Measurements from ENCODE around the gene DUSP16. TPM values are rescaled to one million over a fixed set of nuclear protein-coding genes. Genes with fewer than 3 reads are reported as not detected.
"Not testable (repeated sequence)": the region's sequence is repeated elsewhere in the genome, so short reads cannot be mapped to it uniquely, and the experiment has no call there.

DUSP16 gene
- total RNA-seq, 1 donor from 2014 or later, result 9.6 TPM

GRCh38 chr12:12498210-12498609 is 64.5 kb downstream of the DUSP16 start:
- no peak for DNase-seq (ENCODE audit: low read depth, low spot score)

GRCh38 chr12:12495536-12495935 is 67.1 kb downstream of the DUSP16 start:
- DNase-seq (ENCODE audit: low read depth, low spot score), result no peak

- DNase-seq (ENCODE audit: low read depth, low spot score), result no peak
Measured at GRCh38 chr12:12492547-12492946, 70.1 kb downstream of the DUSP16 start.

GRCh38 chr12:12491606-12492005 is 71.1 kb downstream of the DUSP16 start:
- no peak for DNase-seq (ENCODE audit: low read depth, low spot score)

- no peak for DNase-seq (ENCODE audit: low read depth, low spot score)
Measured at GRCh38 chr12:12488823-12489550, 73.7 kb downstream of the DUSP16 start.

- DNase-seq (ENCODE audit: low read depth, low spot score), result no peak
Measured at GRCh38 chr12:12488296-12488695, 74.4 kb downstream of the DUSP16 start.

GRCh38 chr12:12487490-12487889 is 75.2 kb downstream of the DUSP16 start:
- no peak for DNase-seq (ENCODE audit: low read depth, low spot score)

GRCh38 chr12:12486661-12487240 is 75.9 kb downstream of the DUSP16 start:
- DNase-seq (ENCODE audit: low read depth, low spot score), result no peak

- DNase-seq (ENCODE audit: low read depth, low spot score), result no peak
Measured at GRCh38 chr12:12483438-12483837, 79.2 kb downstream of the DUSP16 start.

- no peak for DNase-seq (ENCODE audit: low read depth, low spot score)
Measured at GRCh38 chr12:12482959-12483358, 79.7 kb downstream of the DUSP16 start.

- DNase-seq (ENCODE audit: low read depth, low spot score), result no peak
Measured at GRCh38 chr12:12482150-12482761, 80.4 kb downstream of the DUSP16 start.

GRCh38 chr12:12481631-12482030 is 81.0 kb downstream of the DUSP16 start:
- no peak for DNase-seq (ENCODE audit: low read depth, low spot score)

- DNase-seq (ENCODE audit: low read depth, low spot score), result no peak
Measured at GRCh38 chr12:12480074-12480473, 82.6 kb downstream of the DUSP16 start.

- DNase-seq (ENCODE audit: low read depth, low spot score), result no peak
Measured at GRCh38 chr12:12477532-12477890, 85.2 kb downstream of the DUSP16 start.

GRCh38 chr12:12476857-12477531 is 85.7 kb downstream of the DUSP16 start:
- no peak for DNase-seq (ENCODE audit: low read depth, low spot score)

GRCh38 chr12:12474931-12475795 is 87.5 kb downstream of the DUSP16 start:
- peak; percentile 49 for DNase-seq (ENCODE audit: low read depth, low spot score)

GRCh38 chr12:12474471-12474928 is 88.2 kb downstream of the DUSP16 start:
- DNase-seq (ENCODE audit: low read depth, low spot score), result no peak

- DNase-seq (ENCODE audit: low read depth, low spot score), result no peak
Measured at GRCh38 chr12:12473223-12473622, 89.4 kb downstream of the DUSP16 start.

GRCh38 chr12:12471982-12472961 is 90.4 kb downstream of the DUSP16 start:
- not testable (repeated sequence) for DNase-seq (ENCODE audit: low read depth, low spot score)

GRCh38 chr12:12470751-12471306 is 91.8 kb downstream of the DUSP16 start:
- DNase-seq (ENCODE audit: low read depth, low spot score), result no peak

Data from pulmonary artery endothelial cell (primary cell).